Inferior parietal cortex (tissue), 1 donor: ENCODE measurements around the gene AIFM3.
"Not testable (repeated sequence)": the region's sequence is repeated elsewhere in the genome, so short reads cannot be mapped to it uniquely, and the experiment has no call there.

Experiments
- DNase-seq: peaks from one replicate; pipeline ENCODE4 v3.0.0-alpha.2; 2016; ENCODE audit errors: extremely low spot score

AIFM3 gene

DNA sequence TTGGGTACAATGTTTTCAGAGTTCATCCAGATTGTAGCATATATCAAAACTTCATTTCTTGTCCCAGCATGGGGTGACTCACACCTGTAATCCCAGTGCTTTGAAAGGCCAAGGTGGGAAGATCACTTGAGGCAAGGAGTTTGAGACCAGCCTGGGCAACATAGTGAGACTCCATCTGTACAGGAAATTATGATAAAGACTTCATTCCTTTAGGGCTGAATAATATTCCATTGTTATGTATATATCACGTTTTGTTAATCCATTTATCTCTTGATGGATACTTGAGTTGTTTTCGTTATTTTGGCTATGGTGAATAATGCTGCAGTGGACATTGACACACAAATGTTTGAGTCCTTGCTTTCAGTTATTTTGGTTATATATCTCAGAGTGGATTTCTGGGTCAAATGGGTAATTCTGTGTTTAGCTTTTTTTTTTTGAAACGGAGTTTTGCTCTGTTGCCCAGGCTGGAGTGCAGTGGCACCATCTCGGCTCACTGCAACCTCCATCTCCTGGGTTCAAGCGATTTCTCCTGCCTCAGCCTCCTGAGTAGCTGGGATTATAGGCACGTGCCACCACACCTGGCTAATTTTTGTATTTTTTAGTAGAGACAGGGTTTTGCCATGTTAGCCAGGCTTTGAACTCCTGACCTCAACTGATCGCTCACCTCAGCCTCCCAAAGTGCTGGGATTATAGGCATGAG lies 24.7 kb upstream of the AIFM3 start:
- not testable (repeated sequence) for DNase-seq

DNA sequence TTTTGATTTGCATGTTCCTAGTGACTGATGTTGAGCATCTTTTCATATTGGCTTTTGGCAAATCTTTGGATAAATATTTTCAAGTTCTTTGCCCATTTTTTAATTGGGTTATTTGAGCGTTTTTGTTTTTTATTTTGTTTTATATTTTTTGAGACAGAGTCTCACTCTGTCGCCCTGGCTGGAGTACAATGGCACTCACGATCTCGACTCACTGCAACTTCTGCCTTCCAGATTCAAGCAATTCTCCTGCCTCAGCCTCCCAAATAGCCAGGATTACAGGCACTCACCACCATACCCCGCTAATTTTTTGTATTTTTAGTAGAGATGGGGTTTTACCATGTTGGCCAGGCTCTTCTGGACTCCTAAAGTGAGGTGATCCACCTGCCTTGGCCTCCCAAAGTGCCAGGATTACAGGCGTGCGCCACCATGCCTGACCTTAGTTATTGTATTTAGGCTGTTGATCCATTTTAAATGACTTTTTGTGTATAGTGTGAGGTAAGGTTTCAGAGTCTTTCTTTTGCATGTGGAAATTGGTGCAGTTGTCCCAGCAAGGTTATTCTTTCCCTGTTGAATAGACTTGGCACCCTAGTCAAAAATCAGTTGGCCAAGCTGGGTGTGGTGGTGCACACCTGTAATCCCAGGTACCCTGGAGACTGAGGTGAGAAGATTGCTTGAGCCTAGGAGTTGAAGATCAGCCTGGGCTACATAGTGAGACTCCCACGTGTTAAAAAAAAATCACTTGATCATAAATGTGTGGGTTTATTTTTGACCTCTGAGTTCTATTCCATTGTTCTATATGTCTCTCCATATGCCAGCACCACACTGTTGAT lies 23.7 kb upstream of the AIFM3 start:
- no peak for DNase-seq

DNA sequence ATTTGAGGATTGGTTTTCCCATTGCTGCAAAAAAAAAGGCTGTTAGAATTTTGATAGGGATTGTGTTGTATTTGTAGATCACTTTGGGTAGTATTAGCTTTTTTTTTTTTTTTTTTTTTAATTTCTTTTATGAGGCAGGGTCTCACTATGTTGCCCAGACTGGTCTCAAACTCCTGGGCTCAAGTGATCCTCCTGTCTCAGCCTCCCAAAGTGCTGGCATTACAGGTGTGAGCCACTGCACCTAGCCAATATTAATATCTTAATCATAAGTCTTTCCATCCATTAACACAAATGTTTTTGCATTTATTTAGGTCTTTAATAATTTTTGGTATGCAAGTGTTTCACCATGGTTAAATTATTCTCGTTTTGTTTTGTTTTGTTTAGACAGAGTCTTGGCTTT lies 23.0 kb upstream of the AIFM3 start:
- no peak for DNase-seq

DNA sequence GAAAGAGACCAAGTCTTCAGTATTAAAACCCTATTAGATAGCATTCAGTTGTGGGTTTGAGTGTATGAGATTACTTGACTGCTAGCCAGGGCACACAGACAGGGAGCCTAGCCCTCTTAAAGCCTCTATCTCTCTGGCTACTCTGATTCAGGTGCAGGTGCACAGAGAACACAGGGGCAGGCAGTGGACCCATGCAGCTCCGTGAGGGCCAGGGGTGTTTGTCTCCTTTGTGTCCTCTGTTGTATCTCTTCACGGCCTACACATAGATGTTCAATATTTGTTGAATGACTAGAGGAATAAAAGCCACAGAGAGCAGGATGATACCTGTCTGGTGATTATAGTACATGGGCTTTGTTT lies 21.5 kb upstream of the AIFM3 start:
- DNase-seq: no peak

DNA sequence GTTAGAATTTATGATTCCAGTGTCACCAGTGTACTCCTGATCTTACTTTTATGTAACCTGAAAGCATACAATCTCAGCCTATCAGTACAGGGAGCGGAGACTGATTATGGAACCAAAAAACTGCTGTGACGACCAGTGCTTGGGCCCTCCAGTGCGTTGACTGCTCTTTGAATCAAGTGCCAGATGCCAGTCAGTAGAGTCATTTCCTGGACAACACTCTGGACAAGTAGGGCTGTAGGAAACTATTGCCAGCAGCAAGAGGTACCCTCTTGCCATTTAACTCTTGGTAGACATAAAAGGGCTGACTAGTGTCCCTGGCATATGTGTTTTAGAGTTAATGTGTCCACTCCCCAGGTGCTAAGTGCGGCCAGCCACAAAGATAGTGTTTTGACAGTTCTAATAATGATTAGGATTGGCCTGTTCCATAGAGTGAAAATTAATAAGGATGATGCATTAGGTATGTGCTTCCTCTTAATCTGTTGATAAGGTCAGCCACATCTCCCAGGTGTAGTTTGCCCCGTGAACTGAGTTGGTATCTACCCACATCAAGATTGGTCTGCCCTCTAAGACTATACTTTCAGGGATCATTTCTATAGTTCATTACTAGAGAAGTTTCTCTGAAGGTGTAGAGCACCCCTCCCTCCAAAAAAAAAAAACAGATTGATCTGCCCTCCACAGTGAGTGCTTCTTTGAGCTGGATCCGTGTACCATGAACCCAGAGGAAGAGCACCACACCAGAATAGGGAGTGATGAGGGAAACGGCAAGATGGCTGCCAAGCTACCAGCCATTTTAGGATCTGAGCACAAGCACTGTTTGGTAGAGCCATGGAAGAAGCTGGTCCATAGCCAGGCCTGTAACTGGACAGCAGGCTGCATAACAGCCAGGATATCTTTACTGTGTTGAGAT lies 20.7 kb upstream of the AIFM3 start:
- DNase-seq: no peak

DNA sequence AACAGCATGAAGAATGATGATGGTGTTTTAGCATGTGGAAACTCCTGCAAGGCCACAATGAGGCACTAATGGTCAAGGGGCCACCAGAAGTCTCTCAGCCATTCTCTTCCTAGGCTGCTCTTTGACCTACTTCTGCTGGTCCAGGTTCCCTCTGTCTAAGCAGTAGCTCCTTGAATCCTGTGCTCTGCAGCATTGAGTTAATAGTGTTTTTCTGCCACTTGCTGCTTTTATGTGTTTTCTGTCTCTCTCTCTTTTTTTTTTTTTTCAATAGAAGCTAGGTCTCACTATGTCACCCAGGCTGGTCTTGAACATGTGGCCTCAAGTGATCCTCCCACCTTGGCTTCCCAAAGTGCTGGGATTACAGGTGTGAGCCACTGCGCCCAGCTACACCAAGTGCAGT lies 20.1 kb upstream of the AIFM3 start:
- no peak for DNase-seq

DNA sequence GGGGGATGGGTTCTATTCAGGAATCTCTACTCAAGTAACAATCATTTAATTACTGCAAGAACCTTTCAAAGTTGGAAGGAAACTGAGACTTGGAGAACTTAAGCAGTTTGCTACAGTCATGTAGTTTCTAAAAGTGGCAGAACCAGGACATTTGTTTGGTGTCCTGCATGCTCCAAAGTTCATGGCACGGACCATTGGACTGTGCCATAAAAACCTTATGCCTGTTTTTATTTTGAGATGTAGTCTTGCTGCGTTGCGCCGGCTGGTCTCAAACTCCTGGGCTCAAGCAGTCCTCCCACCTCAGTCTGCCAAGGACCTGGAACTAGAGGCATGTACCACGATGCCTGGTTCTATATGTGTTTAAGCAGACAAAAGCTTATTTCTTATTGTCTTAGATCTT lies 18.6 kb upstream of the AIFM3 start:
- no peak for DNase-seq

DNA sequence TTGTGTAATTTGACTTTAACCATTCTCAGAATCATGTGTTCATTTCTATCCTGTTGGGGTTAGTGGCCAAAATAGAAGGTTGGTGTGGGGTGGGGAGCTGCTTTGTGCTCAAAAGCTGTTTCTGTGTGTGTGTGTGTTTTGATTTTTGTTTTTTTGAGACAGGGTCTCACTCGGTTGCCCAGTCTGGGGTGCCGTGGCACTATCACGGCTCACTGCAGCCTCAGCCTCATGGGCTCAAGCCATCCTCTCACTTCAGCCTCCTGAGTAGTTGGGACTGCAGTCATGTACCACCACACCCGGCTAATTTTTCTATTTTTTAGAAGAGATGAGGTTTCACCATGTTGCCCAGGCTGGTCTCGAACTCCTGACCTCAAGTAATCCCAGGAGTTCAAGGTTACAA lies 18.1 kb upstream of the AIFM3 start:
- DNase-seq: no peak

DNA sequence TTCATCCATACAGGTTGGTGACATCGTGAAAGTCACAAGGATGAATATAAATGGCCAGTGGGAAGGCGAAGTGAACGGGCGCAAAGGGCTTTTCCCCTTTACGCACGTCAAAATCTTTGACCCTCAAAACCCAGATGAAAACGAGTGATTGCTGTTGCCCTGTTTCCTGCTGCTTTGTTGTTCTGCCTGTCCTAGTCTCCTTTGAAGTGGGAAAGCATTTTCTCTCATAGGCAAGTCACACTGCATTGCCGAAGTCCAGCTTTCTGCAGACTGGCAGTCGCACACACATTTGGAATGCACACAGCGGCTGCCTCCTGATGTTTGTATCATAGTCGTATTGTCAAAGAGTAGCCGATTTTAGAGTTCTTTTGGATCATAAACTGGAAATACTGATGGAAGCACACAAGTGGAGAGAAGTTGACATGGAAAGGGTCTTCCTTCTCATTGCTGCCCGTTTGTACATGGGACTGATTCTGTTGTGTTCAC lies 17.3 kb upstream of the AIFM3 start:
- no peak for DNase-seq

DNA sequence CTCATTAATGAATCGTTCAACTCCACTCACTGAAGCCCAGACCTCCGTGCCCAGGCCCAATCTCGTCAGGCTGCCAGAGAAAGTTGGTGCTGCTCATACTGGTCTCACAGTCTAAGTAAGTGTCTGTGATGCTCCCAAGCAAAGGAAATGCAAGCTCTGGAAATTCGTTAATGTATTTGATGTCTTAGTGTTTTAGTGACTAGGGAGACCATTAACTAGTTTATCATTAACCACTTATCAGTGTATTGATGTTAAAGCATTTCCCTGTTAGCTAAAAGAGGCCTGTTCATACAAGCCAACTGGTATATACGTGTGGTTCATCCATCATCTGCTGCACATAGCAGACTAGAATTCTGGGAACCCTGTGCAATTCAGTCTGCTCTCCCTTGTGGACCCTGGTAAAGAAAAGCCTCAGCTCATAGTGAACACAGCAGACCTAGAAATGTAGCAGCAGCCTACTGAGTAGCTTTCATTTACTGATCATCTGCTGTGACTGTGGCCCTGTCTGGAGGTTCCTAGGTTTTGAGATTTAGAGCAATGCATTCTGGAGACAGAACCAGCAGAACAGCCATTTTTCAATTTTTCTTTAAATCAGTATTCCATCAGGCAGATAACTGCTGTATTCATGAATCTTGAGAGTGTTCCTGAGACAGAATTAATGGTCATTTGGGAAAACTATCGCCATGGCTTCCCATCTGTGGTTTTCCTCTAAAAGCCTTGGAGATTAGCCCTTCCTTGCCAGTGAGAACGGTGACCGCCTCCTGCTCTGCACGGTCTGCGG lies 15.7 kb upstream of the AIFM3 start:
- no peak for DNase-seq

DNA sequence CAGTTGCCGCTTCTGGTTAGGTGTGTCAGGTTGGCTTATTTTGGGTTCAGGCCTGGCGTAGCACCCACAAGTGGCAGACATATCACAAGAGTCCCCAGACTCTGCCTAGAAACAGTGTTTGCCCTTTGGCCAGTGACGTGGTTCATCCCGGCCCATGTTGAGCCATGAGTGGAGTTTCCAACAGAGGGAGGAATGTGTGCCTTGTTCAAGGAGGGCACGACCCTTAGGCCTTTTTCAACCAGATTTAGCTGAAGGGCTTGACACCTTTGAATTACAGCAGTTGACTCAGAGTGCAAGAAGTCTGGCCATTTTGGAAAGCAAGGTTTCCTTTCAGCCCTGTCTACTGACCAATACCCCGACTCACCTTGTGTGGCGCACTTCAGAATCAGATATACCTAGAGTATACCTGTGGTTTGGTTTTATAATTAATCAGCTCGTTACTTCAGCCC lies 15.1 kb upstream of the AIFM3 start:
- DNase-seq: no peak

DNA sequence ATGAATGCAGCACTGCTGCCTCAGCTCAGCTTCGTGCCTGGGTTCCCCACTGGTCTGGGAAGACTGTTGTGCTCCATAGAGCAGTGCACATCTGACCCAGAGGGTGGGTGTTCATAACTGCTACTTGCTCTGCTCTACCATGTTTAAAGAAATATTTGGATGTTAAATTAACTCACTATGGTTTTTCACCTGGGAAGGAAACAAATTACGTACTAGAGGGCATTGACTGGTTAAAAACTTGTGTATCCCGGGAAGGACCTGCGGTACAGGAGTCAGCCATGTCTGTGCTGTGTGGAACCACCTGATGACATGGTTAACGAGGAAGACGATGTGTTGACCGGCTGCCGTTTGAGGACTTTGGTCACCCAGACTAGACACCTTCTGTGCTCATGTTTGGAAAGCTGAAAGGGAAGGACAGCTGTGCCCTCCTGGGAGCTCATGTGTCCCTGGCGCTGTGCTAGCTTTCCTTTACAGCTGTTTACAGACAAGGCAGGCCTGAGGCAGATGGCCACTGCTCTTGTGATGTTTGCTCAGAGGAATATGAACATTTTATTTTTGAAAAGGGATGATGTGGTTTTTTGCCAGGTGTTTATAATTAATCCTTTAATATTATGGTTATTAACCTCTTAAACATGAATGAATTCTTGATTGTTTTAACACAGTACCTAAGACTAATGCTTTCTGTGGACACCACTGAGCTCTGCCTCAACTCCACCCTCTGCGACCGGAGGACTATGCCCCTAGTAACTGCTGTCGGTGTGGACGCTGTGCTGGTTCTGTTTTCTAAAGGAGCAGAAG lies 14.3 kb upstream of the AIFM3 start:
- DNase-seq: no peak

DNA sequence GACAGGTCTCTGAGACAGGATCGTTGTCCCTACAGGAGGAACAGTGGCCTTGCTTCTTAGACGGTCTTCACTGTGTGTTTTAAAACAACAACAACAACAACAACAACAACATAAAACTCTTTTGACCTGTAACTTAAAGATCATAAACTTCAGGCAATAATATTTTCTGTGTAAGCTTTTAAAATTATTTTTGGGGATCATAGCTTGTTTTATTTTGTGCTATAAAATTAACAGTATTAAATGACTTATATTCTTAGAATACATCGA lies 13.8 kb upstream of the AIFM3 start:
- no peak for DNase-seq

DNA sequence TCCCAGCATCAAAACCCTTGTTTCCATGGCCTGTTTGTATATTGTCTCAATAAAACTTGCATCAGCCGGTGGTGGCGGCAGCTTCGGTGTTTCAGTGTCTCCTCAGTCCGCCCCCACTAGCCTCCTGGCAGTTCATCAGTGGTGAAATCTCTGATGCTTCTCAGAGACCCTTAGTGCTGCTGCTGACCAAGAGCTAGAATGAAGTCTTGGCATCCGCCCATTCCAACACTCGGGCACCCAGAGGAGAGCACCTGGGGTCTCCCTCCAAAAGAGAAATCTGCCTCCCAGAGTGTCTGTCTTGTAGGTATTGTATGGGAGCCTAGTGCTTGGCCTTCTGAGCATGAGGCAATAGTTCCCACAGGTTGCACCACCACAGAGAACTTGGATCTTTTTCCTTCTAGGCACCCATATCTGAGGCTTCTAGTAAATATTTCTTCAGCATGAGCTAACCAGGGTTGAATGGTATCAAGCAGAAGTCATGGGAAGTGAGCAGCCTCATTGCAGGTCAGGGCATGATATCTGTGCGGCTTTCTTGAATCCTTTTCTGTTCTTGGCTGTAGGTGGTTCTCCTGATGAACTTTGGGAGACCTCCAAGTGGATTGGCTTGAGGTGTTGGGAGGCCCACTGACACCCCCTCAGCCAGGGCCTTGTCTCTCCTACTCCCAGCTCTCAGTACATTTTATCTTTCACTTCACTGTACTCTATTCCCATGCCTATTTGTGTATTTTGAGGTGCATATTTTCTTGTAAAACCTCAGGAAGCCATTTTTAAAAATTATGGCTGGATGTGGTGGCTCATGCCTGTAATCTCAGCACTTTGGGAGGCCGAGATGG lies 13.2 kb upstream of the AIFM3 start:
- no peak for DNase-seq

DNA sequence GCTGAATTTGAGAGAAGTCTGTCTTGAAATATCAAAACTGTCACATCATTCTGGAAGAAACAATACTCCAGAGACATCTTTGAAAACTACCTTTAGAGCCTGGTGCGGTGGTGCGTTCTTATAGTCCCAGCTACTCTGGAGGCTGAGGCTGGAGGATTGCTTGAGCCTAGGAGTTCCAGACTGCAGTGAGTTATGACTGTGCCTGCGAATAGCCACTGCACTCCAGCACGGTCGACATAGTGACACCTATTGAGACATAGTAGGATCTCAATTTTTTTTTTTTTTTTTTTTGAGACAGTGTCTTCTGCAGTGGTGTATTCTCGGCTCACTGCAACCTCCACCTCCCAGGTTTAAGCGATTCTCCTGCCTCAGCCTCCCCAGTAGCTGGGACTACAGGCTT lies 11.5 kb upstream of the AIFM3 start:
- no peak for DNase-seq

DNA sequence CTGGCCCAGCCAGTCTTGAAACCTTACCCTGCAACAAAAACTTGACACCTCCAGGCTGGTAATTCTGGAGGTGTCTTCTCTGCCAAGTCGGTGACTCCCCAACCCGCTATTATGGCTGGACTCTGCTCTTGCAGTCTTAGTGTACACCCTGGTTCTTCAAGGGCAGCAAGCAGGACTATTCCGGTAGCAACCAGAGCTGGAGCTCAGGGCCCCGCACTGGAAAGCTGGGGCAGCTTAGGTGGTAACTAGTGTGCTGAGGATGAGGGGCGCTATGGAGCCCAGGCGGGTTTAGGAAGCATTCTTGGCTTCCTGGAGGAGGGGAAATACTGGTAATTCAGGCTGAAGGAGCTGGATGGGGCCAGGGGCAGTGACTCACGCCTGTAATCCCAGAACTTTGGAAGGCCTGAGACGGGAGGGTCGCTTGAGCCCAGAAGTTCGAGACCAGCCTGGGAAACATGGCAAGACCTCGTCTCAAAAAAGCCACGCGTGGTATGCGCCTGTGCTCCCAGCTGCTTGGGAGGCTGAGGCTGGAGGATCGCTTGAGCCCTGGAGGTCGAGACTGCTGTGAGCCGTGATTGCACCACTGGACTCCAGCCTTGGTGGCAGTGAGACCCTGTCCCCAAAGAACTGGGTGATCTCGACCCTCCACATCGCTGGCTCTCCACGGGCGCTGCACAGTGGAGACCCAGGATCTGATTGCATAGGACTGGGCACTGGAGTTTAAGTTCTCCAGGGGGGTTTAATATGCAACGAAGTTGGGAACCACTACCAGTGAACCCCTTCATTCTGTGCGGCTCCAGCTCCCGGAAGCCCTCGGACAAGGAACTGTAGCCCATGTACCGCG lies 10.6 kb upstream of the AIFM3 start:
- DNase-seq: no peak

DNA sequence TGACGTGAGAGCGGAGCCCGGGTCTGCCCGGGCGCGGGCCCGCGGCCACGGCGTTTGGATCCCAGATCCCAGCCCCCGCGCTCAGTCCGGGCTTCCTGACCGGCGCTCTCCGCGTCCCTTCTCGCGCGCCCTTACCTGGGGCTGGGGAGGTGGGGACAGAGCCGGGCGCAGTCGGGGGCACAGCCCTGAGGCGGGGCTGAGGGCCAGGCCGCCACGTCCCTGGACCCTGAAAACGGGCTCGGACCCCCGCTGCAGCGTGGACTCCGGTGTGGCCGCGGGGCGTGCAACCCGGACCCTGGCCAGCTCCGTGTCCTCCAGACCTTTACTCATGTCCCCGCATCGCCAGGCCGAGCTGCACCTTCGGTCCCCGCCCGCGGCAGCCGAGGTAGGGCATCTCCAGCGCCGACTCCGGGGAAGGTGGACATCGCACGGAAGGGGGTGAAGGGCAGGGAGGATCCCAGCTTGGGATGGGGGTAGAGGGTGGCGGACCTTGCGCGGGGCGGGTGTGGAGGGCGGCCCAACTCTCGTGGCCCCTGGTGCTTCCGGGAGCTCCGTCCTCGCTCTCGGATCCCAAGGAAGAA lies 9.9 kb upstream of the AIFM3 start:
- DNase-seq: no peak

DNA sequence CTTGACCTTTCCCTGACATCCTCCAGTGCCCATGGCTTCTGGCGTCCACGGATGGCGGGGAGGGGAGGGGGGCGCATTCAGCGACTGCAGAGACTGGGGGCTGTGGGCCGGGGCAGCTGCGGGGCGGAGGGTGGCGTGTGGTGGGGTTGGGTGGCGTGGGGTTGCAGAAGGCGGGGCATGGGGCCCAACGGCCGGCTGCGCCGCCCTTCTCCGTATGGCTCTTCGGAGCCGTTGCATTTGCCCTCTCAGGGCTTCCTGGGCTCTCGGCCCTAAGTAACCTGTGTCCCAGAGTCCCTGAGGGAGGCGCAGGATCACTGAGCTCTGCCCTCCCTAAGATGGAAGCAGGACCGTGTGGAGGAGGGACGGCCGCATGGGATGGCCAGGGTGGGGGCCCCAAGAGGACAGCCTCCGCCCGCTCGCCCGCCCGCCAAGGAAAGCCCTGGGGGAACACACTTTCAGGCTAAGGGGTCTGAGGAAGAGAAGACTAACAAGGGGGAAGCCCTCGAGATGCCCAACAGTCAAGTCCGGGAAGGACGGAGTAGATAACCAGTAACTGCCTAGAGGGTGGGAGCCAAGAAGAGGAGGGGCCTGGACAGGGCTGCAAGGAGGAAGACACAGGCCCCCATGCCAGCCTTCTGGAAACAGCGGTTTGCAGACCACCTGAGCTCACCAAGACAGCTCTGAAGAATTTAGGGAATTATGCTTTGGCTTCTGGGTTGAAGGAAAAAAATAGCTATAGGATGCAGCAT lies 9.2 kb upstream of the AIFM3 start:
- DNase-seq: no peak
